Activated CD8-positive, alpha-beta memory T cell treated with anti-CD3 and anti-CD28 coated beads, Interleukin-2, amount 50 U/mL, for 1 hour (primary cell): ENCODE measurements around the gene AFF2.

ENCODE experiments used
- DNase-seq: peaks from one replicate; pipeline ENCODE4 v3.0.0-alpha.2; 2020; ENCODE audit errors: extremely low read depth

The AFF2 gene

GRCh38 chrX:148536961-148537360 is 36.5 kb downstream of the AFF2 start:
- no peak for DNase-seq

DNA sequence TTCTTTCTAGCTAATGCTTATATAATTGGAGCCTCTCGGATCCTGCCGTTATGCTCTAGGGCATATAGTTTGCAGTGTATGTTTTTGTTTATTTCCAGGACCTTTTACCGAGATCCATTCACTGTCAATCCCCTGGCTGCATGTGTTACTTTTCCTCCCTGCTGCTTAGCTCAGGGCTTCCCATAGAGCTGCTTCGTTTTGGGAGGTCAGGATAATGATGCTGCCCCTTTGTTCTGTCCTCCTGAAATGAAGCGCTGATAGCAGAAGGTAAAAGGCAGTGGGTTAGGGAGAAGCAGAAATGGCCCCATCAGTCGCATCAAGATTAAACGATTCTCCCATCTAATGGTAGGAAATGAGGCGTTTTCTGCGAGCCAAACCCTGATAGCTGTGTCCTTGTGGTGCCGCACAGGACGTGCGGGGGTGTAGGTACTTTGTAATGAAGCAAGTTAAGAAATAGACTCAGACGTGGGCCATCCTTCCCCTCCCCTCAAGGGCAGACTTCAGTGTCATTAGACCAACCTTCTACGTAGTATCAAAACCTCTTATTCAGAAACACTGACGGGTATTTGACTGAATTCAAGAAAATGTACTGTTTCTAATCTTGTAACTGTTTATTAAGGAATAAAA is 37.3 kb downstream of the AFF2 start:
- DNase-seq: no peak

DNA sequence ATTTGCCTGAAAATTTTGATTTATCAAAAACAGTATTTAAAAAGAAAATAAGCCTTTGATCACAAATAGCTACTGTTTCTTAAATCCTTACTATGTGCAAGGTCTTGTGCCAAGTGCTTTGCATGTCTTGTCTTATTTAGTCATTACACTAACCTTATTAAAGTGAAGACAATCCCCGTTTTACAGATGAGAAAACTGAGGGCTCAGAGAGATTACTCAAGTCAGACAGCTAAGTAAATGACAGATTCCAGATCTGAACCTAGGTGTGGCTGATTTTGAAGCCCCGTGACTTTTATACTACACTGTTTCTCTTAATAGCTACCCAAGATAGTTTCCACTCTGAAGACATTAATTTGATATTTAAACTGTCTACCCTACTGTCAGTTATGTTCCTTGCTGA is 38.2 kb downstream of the AFF2 start:
- no peak for DNase-seq

DNA sequence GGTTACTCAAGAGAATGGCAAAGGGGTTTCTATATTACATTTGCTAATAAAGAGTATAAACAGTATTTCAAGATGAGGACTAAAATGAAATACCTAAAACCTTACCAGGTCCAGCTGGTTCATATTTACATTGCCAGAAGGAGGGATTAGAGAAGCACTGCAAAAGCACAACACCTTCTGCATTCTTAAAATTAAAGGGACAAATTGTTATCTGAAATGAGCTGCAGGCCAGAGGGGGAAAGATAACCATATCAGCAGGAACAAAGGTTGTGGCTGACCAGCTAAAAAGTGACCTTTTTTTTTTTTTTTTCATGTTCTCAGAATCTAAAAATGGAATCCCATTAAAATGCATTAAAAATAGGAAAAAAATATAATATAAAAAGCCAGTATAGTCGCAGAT is 39.7 kb downstream of the AFF2 start:
- no peak for DNase-seq

GRCh38 chrX:148540671-148541583 is 40.5 kb downstream of the AFF2 start:
- DNase-seq: no peak

DNA sequence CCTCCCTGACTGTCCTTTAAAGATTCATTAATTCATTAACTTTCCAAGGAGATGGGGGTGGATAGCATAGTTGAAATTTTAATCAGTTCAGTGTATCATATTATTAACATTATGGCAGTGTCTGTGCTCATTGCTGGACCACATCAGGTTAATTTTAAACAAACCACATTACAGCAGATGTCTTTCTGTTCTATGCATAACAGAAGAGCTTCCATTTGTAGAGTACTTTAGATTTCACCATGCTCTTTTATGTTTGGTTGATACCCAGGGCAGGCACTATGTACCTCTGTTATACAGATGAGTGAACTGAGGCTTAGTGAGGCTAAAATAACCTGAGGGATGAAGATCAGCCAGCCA is 41.1 kb downstream of the AFF2 start:
- no peak for DNase-seq

- no peak for DNase-seq
These were observed 42.3 kb downstream of the AFF2 start for GRCh38 chrX:148542481-148543255.

DNA sequence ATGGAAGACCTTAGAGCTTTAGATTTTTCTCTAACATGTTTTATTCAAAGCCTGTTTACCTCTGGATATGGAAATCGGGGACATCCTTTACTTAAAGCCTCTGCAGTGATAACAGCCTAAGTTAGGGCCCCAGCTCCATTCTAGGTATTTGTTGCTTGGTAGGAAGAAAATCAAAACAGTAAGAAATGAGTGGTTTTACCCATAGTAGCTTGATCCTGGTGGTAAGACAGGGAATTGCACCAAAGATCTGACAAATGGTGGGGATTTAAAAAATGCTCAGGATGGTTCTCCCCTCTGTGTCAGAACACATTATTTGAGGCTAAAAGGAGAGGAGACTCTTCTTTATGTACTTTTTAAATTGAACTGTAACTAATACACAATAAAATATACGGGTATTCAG is 52.4 kb downstream of the AFF2 start:
- no peak for DNase-seq

GRCh38 chrX:148555101-148555500 is 54.7 kb downstream of the AFF2 start:
- DNase-seq: no peak

DNA sequence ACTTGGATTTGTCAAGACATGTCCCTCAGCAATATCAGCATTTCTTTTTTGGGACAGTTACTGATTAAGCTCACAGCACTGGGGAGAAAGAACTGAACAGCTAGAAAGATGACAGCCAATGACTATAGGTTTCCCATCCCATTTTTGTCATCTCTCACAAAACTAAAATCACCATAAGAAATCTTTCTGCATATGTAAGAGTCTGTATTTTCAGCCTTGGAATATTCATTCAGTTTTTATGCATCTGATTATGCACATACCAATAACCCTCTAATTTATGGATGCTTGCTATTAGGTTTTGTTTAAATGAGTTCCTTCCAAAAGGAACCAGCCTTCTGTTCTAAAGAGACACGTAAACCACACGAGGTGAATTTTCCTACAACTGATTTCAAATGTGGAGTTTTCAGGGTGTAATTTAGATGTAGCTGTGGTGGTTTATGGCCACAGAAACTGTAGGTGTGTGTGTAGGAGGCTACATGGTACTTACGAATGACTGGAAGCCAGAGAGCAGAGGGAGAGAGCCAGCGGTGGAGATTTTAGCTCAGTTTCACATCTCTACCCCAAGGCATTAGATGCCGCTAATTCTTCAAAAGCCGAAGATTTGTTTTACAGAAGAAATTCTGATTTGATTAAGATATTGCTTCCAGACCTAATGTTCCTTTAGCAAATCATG is 55.3 kb downstream of the AFF2 start:
- no peak for DNase-seq

DNA sequence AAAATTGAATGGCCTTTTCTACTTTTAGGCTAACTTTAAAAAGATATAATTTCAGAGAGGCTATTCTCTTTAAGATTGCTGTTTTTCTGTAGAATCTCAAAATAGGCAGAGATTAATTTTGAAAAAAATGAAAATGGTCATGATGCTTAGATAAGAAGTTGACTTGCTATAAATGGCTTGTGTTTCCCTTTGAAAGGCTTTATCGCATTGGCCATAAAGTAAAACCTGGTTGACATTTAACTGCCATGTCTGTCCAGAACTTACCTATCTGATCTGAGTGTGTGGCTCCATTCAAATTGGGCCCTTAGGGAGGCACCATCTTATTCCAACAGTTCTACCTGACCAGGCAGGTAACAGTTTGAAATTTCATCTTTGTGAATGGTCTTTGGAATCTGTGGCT is 56.1 kb downstream of the AFF2 start:
- no peak for DNase-seq

- DNase-seq: no peak
These were observed 62.4 kb downstream of the AFF2 start for GRCh38 chrX:148562846-148563245.

DNA sequence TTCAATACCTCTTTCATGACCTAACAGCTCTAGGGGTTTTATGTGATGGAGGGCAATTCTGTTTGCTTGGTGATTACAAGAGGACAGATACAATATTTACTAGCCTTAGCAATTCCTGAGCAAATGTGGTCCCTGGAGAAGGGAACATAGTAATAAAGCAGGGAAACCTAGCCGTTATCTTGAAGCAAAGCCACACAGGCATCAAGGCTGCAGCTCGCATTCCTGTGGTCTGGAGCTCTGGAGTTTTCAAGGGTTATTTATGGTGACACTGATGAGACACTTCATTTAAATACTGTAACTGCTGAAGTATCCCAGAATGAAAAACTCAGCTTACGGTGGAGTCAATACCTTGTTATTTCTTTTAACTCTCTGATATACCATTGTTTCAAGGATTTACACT is 66.8 kb downstream of the AFF2 start:
- DNase-seq: no peak

DNA sequence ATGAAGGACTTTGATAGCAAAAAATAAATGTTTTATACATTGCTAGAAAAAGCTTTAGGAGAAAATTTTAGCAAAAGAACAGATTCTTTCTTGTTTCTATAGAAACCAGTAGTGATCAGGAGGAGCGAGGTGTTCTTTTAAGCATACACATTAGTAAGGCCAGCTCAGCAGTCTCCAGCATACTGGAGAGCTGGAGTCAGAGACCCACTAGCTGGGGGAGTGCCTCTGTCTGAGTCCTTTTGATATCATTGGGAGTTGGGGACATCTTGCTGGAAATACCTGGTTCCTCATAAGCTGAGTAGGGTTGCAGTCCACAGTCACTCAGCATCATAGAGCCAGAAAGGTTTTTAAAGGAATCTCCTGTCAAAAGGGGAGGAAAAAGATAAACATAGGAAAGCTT is 67.4 kb downstream of the AFF2 start:
- no peak for DNase-seq

DNA sequence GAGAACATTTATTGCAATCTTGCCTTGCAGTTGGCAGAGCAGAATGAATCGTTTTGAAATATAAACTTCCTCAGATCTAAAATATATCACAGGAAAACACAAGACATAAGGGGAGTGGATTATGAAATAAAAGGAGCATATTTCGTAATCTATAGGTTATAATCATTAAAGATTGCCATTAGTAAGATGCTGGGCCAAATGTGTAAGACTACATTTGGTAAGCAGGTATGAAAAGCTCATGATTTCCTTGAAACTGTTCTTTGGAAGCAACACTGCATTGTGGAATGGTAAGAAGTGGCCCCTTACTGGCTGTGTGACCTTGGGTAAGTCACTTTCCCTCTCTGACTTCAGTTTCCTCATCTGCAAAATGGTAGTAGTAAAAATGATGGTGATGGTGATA is 68.3 kb downstream of the AFF2 start:
- no peak for DNase-seq

GRCh38 chrX:148572337-148572736 is 71.9 kb downstream of the AFF2 start:
- DNase-seq: no peak

DNA sequence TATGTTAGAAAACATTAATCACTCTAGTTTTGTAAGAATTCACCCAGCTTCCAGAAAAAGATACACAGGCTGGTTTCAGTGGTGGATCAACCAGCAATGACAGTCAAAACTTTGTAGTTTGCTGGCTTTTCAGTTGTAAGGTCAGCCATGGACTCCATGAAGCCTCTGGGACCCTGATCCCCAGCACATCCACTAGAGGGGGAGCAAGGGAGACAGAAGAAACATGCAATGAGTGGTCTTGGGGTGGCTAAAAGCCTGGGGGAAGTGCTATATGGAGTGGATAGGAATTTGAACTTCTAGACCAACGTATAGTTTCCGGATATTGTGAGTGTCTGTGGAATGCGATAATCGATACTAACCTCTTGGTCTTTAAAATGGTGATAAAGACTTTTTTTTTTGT is 72.7 kb downstream of the AFF2 start:
- no peak for DNase-seq

- DNase-seq: no peak
These were observed 74.0 kb downstream of the AFF2 start for GRCh38 chrX:148574237-148574973.

DNA sequence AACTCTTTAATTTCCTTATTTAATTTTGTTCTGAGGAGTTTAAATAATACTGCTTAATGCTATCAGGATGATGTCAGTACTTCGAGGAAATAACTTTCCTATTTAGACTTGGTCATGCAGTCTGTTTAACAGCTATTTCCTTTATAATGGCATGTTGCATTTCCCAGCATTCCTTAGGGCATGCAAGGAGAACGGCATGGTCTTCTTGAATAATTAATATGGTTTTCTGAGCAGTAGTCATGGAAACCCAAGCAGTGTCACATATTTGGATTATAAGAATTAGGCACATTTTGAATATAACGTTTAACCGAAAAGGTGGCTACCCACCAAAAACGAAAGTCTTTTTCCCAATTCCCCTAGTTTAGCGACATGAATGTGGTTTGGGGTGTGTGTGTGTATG is 76.0 kb downstream of the AFF2 start:
- no peak for DNase-seq

DNA sequence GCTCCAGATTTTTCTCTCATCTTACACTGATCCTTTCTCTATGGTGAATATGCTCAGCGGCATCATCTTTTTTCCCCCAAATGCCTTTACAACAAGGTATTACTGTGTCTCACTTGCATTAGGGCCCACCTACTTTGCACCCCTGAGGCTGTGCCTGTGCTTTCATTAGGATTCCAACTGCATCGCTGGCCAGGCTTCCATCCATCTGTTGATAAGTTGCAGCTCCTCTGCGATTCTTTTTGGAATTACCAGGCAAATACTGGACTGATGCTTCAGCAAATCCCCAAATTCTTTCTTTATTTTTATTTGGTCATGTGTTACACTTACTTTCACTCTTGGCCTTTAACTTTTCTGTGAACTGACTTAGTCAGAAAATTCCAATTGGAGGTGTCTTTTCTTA is 77.3 kb downstream of the AFF2 start:
- DNase-seq: no peak

DNA sequence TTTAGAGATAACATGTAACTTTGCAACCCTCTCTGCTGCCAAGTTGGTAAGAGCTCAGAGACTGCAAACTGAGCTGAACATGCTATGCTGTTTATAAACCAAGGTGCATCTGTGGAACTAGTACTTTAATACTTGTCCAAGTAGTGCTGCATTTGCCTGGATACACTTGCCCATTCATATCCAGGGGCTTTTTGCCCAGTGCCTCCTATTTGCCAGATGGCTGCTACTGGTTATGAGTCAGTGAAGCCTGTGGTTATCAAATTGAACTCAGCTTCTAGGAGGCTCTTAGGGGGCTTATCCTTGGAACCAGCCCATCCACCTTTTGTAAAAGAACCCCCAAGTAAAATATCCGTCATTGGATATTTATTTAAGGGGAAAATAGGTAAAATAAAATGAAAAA is 79.6 kb downstream of the AFF2 start:
- DNase-seq: no peak

DNA sequence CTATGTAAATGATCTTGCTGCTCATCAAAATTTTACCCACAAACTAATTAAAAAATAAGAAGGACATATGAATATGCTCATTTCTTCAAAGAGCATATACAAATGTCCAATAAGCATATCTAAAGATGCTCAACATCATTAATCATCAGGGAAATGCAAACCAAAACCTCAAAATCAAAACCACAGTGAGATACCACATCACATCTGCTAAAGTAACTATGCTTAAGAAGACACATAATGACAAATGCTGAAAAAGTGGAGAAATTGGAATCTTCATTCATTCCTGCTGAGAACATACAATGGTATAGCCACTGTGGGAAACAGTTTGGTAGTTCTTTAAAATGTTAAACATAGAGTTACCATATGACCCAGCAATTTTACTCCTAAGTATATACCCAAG is 81.9 kb downstream of the AFF2 start:
- DNase-seq: no peak
